SK-MEL-5 (cell line): ENCODE measurements around the gene SEMA3A. TPM values are rescaled to one million over a fixed set of nuclear protein-coding genes. Genes with fewer than 3 reads are reported as not detected.

Source experiments
- DNase-seq: peaks from one replicate; pipeline ENCODE4 v3.0.0-alpha.2; 2016; ENCODE audit warnings: low read depth, low spot score
- in situ Hi-C: cut with HindIII; loops from 2 replicates; pipeline ENCODE4 v1.10.0; 2016; ENCODE audit warnings: low sequenced_read_pairs, high pct_unique_total_duplicates, low pct_unique_long_range_greater_than_20kb
- total RNA-seq: library from RNA; depleted of rRNA; stranded (reverse); fragments of >200 nt; shearing (Covaris generic); gene quantifications from 2 replicates; pipeline ENCODE4 v1.2.3, GENCODE V29; 2014

SEMA3A gene
- total RNA-seq, 1 experiment from 2014 or later: 10.0 TPM

DNA sequence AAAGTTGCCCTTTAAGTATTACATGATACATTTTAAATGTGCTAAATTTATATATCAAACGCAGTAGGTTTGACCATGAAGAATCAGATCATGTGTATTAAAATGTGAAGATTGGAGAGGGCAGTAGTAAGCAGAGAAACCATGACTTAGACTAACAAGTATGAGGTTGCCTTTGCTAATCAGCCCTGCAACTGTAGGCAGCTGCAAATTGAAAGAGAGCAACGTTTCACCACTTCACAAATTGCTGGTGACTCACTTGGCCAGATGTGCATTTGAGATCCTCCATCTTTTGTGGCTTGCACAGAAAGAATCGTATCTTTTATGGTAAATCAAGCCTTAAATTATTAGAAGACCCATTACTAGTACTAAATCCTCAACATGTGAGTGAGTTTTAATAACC is 10.1 kb upstream of the SEMA3A start:
- no peak for DNase-seq
- in situ Hi-C loops: no loop called here

DNA sequence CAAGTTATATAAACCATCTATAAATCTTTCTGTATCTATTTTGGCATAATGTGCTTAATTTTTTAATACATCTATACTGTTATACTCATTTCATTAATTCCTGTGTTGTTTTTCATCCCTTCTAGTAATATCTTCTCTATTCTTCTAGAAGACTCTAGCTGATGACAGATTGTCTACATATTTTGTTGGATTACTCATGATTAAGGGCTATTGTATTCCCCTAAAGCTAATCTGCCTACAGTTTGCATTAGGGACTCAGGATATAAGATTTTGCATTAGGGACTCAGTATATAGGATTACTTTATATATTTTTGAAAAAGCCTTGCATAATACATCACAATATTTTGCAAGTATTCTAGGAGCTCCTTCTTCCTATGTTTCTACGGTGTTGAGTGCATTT is 8.3 kb upstream of the SEMA3A start:
- in situ Hi-C loops: no loop called here
- no peak for DNase-seq

DNA sequence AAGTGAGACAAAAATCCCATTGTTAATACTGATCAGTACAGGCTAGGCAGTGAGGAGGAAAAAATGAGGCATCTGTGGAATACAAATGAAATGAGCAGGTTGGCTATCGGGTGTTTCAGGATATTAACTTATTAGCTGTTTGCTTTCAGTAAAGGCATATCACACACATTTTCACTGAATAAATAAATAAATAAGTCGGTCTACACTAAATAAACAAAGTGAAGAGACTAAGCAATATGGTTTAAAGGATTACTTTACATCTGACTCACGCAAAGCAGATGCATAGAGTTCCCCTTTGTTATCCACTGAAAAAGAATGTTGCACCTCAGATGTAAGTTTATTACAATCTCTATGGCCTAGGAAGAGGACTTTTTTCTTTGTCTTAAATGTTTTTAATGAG is 6.3 kb upstream of the SEMA3A start:
- no peak for DNase-seq
- in situ Hi-C loops: no loop called here

DNA sequence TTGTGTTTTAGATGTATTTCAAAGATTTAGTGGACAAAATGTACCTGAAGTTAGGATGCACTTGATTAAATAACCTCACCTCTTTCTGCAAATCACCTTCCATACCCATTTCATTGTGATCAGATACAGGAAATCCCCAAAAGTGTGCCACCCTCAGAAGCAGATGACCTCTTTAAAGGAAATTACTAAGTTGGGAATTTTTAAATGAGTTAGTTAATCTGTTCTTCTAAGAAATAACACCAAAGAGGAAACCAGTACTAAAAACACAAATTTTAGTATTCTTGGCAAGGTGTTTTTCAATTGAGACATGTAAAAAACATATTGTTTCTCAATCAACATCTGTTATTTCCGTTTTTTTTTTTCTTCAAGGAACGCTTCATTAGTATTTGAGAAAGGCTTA is 4.6 kb upstream of the SEMA3A start:
- in situ Hi-C loops: no loop called here
- DNase-seq: no peak

DNA sequence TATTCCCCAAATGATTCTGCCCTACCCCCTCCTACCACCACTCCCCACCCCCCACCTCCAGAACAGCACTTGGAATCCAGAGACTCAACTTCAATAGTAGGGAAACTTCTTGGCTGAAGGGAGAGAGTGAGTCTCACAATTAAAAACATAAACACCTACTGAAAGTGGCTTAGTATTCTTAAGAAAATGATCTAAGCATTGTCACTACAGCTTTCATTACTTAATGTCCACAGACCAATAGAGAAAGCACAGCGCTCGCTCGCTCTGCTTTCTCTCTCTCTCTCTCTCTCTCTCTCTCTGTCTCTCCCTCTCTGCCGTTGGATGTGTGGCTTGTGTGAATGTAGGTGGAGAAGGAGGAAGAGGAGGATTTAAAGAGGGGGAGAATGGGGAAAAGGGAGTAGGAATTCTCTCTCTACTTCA is 1.5 kb upstream of the SEMA3A start:
- in situ Hi-C loops: no loop called here
- DNase-seq: peak; percentile 79

DNA sequence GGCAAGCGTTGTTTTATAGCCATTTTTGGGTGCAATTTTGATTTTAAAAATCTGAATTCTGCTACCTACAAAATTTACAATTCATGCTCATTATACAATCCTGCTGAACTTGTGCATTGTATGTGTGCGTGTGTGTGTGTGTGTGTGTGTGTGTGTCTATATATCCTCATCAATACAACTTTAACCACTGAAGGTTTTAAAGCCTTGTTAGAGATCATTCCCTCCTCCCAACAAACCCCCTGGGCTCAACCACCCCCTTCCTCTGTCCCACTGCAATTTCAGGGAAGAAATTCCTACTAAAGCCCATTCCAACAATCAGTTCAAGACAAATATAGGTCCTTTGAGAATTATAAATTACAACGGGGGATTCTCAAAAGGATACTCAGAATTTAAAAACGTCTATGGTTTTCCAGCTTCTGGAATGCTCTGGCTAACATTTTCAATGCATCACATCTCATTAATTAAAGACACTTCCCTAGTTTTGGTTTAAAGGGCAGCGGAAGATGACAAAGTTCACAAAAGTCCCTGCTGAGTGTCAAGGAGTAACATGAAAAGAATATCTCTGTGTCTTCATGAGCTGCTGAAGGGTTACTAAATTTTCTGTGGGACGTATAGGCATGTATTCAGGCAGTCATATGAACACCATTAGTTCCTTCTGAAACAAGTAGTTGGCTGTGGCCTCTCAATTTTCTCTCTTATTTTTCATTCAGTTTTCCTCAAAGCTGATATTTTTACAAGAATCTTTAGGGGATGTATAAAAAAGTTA is 889 bp upstream of the SEMA3A start:
- in situ Hi-C loops: no loop called here
- peak; percentile 67 for DNase-seq

DNA sequence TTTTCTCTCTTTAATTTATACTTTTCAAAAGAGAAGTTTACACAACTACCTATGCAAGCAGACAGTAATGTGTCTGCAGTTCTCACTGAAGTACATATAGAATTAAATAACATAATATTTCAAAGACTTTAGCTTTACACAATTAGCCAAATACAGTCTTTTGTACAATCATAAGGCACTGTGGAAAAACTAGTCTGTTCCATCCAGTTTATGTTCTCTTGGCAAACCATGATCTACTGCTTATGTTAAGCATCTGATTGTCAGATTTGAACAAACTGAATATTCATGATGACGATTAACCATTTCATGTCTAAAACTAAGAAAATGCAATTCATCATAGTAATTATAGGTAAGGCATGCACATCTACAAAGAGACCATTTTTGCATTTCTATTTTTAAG is 842 bp downstream of the SEMA3A start:
- in situ Hi-C loops: no loop called here
- peak; percentile 35 for DNase-seq

DNA sequence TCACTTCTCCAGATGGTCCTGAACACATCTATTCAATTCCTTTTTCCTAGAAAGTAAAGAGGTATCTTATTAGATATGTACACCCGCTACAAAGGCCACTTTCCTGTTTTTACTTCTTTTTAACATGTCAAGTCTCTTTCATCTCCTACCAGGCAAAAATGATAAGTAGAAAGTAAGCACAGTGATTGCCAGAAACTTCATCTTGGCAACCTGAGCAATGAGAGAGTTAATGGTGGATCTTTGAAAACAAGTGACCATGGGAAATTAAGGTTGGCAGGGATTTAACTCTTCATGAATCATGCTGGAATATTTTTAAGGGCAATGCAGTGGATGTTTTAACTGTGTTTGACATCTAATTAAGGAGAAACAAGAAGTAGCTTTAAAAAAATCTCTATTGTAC is 2.7 kb downstream of the SEMA3A start:
- in situ Hi-C loops: no loop called here
- peak; percentile 47 for DNase-seq

DNA sequence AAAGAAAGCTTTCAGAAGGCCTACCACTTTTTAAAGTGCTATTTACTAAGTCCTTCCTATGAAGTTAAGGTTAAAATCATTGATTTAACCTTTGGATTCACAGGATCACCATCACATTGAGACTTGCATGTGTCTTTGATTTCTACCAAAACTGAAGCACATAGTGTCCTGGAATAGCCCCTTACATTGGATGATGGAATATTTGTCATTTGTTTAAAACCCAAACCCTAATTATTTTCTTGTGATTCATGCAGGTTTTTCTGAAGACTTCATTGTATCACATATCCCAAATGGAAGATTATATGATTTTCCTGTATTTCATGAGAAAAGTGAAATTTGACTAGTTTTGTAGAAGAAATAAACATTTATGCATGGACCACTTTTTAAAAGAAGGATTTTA is 3.3 kb downstream of the SEMA3A start:
- no peak for DNase-seq
- in situ Hi-C loops: no loop called here

DNA sequence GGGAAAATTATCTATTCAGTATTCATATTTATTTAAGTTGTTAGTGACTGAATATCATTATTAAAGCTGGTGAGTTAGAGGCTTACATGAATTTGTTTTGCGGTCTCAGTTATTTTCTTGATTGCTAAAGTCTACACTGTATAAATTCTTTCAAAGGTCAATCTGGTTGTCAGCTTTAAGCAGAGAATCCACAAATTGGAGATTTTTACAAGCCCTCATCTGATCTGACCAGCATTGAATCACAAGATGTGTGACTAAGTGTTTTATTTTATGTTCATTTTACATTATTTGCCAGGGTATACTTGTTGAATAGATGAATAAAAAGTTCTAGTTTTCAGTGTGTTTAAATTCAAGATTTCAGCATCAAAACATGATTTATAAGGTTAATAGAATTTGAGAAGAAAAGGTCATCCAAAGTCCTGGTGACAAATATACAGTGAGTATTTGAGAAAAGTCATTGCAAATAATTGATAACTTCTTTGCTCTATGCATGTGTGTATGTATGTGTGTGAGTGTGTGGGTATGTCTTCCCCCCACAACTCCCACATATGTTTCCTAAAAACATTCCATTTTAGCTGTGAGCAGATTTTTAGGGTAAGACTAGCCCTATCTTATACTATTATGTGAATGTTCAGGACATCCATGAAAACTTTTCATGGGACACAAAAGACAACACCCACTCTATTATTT is 4.4 kb downstream of the SEMA3A start:
- in situ Hi-C loops: no loop called here

DNA sequence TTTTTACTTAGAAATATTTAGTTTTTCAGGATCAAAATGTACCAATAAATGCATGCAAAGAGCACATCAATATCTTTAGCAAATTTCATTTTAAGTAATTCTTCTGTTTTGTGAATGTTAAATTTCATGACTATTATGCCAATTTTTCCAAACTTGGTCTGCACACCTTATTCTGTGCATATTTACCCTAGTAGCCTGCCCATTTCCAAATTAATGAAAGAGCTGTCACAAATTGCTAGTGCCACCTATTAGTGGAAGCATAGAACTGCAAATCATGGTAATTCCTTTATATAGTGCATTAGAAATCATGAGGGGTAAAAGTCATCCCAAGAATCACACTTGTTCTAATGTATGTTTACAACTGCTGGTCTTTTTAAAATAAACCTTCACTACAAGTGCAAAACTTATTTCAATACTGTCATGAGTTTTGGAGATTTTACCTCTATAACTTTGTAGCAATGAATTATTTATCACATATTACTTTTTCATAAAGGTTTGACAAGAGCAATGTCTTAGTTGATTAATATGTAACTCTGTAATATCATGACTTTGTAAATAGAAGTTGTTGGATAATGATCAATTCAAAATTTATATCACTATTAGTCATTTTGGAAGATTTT is 5.7 kb downstream of the SEMA3A start:
- in situ Hi-C loops: no loop called here

More for the DNA sequence above, 4.4 kb downstream of the SEMA3A start:
- peak; percentile 80 for DNase-seq

DNA sequence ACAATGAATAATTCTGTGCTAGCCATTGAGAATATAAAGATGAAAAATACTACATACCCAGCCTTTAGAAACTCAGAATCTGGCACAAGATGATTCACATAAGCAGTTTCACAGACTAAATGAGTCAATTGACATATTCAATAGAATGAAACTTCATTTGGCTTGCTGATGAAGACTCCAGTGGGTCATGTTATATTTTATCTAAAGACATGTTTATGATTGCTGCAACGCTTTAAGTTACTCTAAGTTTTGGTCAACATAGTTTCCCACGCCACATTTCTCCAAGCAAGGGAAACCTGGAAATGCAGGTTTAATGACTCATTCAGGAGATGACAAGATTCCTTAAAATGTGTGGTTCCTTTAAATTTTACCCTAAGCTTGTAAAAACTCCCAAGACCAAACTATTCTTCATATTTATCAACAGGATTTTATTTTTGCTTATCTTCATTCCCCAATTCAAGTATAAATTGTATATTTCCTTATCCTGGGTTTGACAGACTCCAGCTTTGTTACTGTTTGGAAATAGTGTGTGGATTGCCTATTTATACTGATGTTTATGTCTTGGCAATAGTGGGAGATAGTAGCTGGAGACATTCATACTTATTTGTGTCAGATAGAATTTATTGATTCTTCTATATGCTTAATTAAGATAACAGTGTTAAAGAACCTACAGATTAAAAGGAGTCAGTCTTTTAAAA is 6.6 kb downstream of the SEMA3A start:
- DNase-seq: no peak
- in situ Hi-C loops: no loop called here

More for the DNA sequence above, 5.7 kb downstream of the SEMA3A start:
- DNase-seq: peak; percentile 81

DNA sequence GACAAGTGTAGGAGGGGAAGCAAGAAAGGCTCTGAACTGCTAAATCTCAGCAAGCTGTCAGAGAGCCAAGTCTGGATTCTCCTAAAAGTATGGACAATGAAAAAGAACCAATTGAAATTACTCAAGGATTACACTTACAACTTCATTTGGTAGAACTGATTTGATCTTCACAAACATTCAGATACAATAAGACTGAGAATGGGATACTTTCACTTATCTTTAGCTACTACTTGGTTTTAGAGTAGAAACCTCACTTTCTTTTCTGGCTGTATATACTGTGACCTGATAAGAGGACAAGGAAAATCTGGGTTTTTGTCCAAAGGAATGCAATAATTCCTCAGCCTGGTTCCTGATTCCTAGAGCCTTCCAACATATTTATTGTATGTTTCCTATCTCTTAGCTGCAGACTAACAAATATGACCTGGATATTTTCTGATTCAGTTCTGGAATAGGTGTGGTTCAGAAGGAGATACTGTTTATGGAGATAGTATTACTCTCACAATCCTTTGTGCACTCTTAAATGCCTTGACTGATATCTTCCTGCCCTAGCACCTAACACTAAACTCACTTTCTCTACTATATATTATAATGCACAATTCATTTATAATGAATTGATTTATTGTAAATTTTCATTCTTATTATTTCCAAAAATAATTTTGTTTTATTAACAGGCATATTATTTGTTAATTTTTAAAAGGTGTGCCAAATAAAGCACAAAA is 7.3 kb downstream of the SEMA3A start:
- in situ Hi-C loops: no loop called here
- DNase-seq: no peak

DNA sequence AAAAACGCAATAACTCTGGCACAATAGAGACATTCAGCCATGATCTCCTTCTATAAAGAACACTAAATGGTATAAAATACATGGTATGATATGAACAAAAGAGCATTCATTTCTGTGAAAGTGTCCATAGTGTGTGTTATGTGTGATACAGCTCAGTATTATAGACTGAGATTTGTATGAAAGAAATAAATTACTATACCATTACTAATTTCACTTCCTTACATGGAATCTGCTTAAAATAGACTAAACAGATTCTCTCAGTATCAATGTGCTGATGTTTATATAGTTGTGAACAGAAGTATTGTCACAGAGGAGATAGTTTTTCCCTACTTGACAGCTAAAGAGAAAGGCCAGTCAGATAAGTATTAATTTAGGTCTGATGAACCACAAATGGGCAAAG is 10.8 kb downstream of the SEMA3A start:
- in situ Hi-C loops: no loop called here
- peak; percentile 83 for DNase-seq

DNA sequence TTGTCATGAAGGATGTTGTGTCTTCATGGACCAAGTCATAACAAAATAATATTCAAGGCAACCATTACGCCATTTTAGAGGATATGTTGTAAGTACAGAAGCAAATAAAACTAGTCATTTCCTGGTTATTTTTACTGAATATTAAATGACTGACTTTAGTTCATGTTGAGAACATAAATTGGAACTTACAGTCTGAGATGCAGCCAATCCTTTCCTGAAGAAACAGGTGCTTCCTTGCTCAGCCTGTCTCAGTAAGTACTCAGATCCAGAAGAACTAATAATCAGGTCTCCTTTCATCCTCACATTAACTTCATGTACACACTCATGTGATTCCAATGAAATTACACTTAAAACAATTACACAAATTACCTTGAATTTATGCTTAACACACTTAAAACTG is 12.3 kb downstream of the SEMA3A start:
- in situ Hi-C loops: no loop called here
- DNase-seq: no peak

DNA sequence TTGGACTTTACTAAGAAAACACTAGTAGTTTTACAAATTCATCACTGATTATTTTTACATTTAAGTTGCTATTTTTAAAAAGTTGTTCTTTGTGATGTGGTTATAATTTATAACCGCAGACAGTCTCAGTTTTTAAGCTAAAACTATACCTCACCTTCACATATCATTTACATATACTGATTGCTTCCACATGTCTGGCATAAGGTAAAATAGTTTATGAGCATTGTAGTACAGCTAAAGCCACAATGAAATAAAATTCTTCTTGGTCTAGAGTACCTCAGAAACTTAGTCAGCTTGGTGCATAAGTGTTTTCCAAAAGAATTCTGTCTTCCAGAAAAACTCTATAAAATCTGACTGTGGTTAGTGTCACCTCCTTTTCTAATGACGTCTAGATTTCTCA is 13.0 kb downstream of the SEMA3A start:
- DNase-seq: peak; percentile 83
- in situ Hi-C loops: no loop called here

DNA sequence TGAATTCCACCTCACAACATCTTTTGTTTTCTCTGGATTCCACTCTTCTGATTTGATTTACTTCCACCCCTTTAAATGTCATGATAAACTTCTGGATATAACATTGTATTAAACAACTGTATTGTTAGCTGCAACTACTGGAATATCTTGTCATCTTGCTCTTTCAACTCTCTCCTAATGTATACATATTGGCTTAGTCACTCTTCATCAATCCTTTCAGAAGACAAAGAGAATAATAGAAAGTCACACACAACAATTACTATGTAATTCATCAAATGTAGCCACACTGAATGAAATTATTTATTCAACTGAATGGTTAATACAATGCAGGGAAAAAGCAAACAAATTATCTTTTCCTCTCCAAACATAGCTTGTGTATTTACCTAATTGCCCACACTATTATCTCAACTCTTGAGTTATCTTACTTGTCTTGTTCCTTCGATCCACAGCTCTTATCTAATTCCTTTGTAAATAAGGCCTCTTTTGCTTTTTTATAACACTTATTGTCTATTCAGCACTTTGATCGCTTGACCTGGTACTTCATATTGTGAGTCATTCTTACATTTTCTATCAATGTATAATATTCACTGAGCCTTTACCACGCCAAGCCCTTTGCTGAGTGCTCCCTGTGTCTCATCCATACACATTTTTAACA is 16.7 kb downstream of the SEMA3A start:
- DNase-seq: no peak
- in situ Hi-C loops: no loop called here
